HG03066 (cell line): ENCODE results near the gene FBXW9.
"Not testable (repeated sequence)": the region's sequence is repeated elsewhere in the genome, so short reads cannot be mapped to it uniquely, and the experiment has no call there.

Source experiments
- ATAC-seq: cut with Tn5 transposase; IDR thresholded peaks from one replicate; pipeline ENCODE4 v1.9.1; 2021; ENCODE audit warnings: low read depth; ENCODE audit not compliant: unreplicated experiment

Gene FBXW9

DNA sequence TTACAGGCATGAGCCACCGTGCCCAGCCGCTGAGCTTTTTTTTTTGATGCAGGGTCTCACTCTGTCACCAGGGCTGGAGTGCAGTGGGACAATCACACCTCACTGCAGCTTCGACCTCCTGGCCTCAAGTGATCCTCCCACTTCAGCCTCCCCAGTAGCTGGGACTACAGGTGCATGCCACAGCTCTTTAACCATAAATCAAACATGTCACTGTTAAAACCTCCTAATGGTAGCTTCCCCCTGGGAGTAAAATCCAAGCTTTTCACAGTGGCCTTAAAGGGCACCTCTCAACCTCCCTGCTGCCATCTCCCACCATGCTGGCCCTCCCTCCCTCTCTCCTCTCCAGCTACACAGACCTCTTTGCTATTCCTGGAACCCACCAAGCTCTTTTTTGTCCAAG lies 10.6 kb downstream of the FBXW9 start:
- no peak for ATAC-seq

DNA sequence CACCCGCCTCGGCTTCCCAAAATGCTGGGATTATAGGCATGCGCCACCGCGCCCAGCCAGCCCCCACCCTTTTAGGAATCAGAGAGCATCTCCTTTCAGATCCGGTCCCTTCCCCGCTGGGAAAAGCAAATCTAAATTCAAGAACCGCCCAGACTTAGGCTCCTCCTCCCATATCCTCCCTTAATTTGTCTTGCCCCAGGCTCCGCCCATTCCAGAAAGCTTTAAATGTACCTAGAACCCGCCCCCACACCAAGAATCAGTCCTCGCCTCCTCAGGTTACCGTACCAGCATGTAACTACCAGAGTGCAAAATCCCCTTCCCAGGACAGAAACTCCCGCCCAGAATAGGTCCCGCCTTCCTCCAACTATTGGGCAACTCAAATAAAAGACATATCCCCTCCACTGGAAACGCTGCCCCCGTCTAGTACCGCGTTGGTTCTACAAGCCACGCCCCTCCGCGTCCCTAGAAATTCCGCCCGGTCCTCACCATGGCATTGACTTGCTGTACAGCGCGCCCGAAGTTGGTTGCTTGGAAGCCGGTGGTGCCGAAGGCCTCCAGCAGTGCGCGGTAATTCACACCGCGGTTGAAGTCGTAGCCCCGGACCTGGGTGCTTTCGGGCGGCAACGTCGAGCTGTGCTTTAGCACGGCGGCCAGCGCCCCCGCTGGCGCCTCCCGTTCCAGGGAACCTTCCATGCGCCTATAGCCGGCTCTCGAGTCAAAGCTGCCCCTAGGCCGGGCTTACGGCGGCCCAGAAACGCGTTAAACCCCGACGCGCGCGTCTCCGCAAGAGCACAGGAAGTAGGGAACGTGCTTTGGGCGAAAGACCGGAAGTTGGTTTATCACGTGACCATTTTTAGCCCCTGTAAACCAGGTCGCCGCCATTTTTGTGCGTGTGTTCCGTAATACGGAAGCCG lies 15.1 kb downstream of the FBXW9 start, which contains the start of gene DHPS:
Gene DHPS, minus strand, starts transcription at position 807 of the 914 bp plus-strand sequence. Its CDS starts 114 bp downstream, at position 693.
- peak; percentile 79 for ATAC-seq

DNA sequence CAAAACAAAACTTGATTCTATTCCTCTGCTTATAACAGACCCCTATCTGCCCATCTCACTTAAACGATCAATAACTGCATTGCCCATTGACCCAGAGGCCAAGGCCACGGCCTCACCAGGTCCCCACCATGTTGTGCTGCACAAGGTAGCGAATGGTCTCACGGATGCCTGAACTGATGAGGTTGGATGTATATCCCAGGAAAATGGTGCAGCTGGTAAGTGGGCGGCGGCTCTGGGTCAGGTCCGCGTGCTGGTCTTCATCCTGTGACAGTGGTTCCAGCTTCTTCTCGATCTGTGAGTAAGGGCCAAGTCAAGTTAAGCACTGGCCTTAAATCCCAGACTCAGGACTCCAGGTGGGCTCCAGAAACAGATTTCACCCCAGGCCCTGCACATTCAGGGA lies 16.4 kb downstream of the FBXW9 start:
- ATAC-seq = no peak

DNA sequence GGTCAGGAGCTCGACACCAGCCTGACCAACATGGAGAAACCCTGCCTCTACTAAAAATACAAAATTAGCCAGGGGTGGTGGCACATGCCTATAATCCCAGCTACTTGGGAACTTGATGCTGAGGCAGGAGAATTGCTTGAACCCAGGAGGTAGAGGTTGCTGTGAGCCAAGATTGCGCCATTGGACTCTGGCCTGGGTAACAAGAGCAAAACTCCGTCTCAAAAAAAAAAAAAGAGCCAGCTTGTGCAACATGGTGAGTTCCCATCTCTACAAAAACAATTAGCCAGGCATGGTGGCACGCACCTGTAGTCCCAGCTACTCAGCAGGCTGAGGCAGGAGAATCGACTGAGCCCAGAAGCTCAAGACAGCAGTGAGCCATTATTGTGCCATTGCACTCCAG lies 18.4 kb downstream of the FBXW9 start:
- ATAC-seq = not testable (repeated sequence)

DNA sequence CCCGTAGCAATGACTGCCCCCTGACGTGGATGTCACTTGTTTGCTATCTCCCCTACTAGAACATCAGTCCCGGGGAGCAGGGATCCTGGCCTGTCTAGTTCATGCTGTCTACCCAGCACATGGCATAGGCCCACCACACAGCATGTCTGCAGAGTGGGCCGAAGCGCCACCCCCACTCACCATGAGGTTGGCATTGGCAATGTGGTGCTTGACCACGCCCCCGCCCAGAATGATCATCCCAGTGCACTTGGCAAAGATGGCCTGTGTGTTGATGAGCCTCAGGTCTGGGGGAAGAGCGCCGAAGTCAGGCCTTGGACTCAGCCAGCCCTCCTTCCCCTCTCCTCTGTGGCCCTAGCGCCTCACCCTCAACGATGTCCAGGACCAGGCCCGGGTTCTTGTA lies 19.5 kb downstream of the FBXW9 start:
- no peak for ATAC-seq

DNA sequence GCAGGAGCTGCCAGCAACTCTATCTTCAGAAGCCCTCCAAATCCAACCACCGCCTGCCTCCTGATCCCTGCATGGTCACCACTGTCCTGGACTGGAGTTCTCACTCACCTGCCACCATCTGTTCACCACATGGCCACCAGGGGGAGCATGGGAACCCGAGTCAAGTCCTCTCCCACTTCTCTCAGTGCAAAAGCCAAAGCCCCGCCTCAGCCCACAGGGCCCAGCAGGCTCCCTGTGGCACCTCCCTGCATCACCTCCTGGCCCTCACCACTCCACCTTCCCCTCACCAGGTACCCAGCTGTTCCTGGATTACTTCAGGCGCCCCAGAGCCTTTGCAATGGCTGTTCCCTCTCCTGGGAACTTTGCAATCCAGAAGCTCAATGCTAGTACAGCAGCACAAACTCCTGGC lies 20.0 kb downstream of the FBXW9 start:
- no peak for ATAC-seq

DNA sequence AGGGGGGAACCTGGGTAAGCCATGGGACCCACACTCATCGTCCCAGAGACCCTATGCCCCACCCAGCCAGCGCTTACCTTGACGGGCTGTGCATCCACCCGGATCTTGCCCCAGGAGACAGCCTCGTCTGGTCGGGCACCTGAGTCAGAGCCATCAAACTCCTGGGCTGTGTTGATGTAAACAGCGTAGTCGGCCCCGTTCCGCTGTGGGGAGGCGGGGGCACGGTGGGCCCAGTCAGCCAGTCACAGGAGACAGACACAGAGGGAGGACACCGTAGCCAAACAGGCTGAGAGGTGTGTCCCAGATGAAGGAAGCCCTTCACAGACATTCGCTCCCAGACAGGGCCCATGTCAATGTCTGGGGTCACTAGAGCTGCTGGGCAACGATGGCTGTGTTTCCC lies 20.5 kb downstream of the FBXW9 start:
- ATAC-seq = no peak

DNA sequence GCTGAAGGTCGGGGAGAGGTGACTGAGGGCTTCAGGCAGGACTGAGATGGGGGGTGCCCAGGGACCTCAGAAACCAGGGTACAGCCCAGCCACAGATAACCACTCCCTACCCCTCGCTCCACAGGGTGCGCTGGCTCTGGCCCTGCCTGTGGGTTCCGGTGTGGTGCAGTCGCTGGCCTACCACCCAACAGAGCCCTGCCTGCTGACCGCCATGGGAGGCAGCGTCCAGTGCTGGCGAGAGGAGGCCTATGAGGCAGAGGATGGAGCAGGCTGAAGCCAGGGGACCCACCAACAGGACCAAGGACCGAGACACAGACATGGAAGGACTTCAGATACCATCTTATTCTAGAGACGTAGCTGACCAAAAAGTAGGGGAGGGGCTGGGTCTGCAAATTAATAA lies 21.0 kb downstream of the FBXW9 start:
- ATAC-seq = no peak

DNA sequence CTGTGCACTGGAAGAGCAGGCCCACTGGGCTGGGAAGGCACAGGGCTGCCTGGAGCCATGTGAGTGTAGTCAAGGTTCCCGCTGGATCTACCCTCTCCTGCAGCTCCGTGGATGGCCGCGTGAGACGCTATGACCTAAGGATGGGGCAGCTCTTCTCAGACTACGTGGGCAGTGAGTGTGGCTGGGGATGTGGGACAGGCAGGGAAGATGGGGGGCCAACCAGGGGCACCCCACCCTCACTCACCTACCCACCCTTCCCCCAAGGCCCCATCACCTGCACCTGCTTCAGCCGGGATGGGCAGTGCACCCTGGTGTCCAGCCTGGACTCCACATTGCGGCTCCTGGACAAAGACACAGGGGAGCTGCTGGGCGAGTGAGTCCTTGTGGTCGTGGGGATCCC lies 23.7 kb downstream of the FBXW9 start:
- ATAC-seq = no peak

DNA sequence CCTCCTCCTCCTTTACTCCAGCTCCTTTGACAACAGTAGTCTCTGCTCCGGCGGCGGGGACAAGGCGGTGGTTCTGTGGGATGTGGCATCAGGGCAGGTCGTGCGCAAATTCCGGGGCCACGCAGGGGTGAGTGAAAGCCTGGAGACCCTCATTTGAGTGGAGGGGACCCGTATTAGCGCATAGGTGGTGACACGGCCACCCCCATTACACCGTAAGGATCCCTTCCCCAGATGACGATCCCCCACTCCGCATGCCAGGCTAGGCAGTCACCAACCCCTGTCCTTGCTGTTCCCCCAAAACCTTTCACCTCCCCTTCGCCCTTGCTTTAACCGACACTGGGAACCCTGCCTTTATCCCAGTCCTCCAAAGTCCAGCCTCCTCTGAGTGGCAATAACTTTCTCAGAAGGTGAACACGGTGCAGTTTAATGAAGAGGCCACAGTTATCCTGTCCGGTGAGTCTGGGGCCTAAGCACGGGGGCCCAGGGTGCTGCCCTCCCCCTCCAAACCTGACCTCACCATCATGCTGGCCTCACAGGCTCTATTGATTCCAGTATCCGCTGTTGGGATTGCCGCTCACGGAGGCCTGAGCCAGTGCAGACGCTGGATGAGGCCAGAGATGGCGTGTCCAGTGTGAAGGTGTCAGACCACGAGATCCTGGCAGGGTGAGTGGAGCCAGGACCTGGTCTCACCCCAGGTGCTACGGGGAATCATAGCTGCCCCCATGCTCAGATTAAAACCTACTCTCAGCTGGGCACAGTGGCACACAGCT lies 26.1 kb downstream of the FBXW9 start:
- no peak for ATAC-seq

DNA sequence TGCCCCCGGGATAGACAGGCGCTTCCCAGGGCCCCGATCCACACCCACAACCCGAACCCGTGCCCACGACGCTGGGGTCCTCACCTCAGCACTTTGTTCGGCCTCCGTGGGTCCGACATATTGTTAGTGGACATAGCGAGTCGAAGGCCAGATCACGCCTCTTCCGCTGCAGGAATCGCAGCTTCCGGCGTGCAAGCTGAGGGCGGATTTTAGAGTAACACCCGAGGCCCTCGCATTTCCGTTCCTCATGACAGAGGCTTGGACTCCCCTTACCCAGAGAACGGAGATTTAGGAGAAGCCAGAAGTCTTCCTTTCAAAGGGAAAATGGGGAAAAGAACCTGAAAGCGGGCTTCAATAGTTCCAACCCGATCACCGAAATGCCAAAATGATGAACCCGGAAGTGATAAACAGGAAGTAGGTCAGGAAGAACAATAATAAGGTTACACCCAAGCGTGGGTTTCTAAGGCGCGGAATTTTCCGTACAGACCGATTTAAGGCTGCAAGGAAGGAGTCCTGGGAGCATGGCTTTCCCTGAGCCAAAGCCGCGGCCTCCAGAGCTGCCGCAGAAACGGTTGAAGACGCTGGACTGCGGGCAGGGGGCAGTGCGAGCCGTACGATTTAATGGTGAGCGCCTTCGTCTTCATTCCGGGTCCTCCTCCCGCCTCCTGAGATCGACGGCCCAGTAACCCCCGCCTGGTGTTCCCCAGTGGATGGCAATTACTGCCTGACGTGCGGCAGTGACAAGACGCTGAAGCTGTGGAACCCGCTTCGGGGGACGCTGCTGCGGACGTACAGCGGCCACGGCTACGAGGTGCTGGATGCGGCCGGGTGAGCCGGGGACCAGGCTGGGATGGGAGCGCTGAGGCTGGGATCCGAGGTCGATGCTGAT lies 26.9 kb downstream of the FBXW9 start:
- ATAC-seq = no peak

DNA sequence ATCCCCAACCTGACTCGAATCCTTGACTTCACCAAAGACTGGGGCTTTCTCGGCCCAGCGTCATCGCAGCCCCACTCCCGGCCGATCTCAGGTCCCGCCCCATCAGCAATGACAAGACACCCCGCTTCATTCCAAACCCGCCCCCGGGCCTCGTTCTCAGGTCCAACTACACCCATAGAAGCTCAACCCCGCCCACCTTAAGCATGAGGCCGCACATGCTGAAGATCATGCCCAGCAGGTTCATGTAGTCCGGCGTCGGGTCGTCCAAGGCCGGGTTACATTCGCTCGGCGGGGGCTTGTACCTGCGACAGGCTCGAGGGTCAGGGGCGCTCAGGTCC lies 27.5 kb downstream of the FBXW9 start:
- ATAC-seq = no peak

DNA sequence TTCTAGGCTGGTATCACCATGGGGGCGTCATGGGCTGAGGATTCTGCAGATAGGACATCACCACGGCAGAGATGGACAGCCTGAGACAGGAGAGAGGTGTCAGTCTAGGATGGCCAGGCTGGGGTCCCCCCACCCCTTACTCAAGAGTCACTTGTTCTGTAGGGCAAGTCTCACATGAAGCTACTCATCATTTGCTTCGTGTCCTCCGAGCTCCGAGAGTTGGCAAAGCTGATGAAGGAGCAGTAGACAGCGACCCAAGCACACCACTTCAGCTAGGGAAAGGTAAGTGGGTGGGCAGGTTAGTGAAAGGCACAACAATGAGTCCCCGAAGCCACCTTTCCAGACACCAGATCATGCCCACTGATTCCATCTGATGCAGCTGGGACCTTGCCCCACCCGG lies 28.1 kb downstream of the FBXW9 start:
- no peak for ATAC-seq

DNA sequence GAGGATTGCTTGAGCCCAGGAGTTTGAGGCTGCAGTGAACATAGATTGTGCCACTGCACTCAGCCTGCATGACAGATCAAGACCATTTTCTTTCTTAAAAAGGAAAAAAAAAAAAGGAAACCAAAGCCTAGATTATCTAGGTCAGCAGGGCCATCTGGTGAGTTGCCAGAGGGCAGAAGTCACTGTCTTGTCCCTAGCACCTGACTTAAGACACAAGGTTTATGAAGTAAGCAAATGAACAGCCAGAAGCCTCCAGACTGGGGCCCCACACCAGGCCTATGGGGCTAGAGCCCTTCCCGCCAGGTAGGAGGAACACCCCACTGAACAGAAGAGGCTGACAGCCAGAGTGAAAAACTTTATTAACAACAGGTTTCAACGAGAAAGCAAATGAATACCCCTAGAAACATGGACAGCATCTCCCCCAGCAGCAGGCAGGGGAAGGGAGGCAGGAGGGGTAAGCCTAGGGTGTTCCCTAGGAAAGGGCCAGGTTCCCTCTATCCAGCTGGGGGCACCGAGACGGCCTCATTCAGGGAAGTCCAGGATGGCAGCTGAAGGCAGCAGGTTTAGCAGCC lies 28.6 kb downstream of the FBXW9 start:
- ATAC-seq = no peak

DNA sequence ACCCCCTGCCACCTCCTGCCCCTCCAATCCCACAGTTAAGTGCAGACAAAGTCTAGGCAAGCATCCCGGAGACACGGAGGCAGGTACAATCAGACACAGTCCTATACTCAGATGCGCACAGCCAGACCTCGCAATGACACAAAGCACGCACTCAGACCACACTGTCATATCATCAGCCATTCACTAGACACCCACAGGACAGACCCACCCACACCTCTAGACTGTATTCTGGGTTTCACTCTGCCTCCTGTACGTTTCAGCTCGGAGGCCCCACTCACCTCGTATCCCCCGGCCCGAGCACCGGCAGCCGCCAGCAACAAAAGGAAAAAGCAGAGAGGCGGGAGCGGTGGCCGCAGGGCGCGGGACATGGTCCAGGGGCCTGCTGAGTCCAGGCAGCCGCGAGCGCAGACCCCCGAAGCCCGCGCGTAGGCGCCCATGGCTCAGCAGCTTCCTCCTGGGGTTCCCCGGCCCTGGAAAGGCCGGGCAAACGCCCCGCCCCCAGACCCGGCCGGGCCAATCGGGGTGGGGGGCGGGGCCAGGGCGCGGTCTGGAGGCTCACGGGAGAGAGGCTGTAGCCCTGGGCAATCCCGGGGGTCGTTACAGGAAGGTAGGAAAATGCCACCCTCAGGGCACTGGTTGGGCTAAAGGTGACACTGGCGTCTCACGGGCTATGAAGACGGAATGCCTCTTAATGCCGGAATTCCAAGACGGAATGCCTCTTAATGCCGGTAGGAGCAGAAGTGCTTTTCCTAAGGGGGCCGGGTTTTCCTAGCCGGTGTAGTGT lies 30.0 kb downstream of the FBXW9 start, which contains the start of the genes MAN2B1 and WDR83:
Gene MAN2B1, minus strand, starts transcription at position 478 of the 784 bp plus-strand sequence. Its CDS starts 41 bp downstream, at position 437.
Gene WDR83, plus strand, starts transcription at position 543 of the 784 bp plus-strand sequence. CDS start 2,984 bp downstream, outside the sequence.
- peak; percentile 43 for ATAC-seq

DNA sequence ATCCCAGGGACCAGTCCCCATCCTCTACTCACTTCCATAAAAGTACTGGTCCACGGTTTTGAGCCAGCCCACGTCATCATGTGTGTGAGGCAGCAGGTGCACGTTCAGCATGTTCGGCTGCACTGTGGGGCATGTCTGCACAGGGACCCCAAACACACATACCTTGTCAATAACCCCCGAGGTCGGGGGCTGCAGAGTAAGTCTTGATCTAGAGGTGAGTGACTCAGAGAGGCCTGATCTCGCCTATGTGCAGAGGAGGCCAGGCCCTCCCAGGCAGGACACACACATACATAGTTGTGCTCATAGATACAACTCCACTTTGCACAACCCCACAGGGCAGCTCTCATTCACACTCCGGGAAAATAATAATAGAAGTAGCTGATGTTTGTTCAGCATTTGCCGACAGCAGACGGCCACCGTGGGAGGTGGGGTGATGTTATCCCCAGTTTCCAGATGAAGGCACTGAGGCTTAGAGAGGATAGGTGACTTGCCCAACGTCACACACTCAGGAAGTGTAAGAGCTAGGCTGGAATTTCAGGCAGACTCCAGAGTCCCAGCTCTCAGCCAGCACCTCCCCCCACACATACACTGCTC lies 30.7 kb downstream of the FBXW9 start:
- ATAC-seq = no peak

DNA sequence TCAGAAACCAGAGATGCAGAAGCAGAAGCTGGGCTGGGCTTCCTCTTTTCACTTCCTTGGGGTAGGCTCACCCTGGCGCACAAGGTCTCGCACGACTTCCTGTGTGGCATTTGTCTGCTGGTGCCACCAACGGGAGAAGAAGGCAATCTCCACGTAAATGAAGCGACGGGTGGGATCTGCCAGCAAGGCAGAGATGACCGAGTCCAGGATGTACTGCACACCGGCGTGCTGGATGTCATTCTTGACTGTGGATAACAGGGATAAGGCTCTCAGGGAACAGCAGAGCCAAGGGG lies 31.2 kb downstream of the FBXW9 start:
- ATAC-seq = no peak

DNA sequence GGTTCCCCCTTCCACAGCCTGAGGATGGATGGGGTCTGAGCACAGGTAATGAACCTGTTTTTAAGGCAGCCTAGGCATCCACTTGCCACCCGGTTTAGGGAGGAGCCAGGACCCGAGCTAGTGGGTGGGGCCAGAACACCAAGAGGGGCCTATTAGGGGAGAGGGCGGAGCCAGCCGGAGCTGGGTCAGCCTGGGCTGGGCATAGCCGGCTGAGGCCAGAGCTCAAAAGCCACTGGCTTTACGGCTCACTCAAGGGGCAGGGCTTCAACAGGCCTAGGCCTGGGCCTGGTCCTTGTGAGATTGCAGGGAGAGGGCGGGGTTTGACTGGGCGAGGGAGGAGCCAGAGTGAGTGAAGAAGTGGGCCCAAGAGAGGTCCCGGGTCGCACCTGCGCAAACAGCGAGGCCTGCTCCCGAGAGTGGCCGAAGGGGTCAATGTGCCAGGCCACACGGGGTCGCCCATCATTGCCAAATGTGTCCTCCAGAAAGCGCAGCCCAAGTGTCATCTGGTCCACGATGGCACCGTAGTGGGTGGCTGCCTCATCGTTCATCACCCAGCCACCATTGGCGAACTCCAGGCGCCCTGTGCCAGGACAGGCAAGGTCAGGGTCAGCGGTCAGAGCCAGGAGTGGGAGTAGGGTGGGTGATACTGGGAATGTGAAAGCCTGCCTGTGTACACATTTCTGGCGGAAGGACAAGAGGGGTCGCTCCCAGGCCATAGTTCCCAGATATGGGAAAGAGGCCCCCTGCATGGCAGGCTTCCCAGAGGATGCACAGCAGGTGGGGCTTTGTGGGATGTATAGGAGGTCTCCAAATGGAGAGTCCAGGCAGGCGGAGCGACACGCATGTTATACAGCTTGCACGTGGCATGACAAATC lies 31.8 kb downstream of the FBXW9 start:
- no peak for ATAC-seq
